Smooth muscle cell (in vitro differentiated cells): Measurements from ENCODE around the gene PELO. TPM values are rescaled to one million over a fixed set of nuclear protein-coding genes. Genes with fewer than 3 reads are reported as not detected.

Source experiments
- DNase-seq: peaks from one replicate; lab custom pipeline; 2025; ENCODE audit not compliant: unreplicated experiment; lab: John Stamatoyannopoulos, UW
- H2AFZ ChIP-seq: fragments of 200-600 bp; sonication (generic); 2 replicates; pipeline ENCODE4 v1.6.0; 2016; ENCODE audit warnings: antibody characterized with exemption, low read depth, mild to moderate bottlenecking
- H3F3A ChIP-seq: fragments of 200-600 bp; sonication (generic); 2 replicates; pipeline ENCODE4 v1.6.0; 2017; ENCODE audit warnings: antibody characterized with exemption, low read depth
- H3K27ac ChIP-seq: fragments of 200-600 bp; sonication (generic); 2 replicates; pipeline ENCODE4 v1.5.1; 2016; ENCODE audit warnings: low read depth, mild to moderate bottlenecking
- H3K27me3 ChIP-seq: fragments of 200-600 bp; sonication (generic); 2 replicates; pipeline ENCODE4 v1.6.1; 2016; ENCODE audit warnings: low read depth, mild to moderate bottlenecking
- H3K36me3 ChIP-seq: fragments of 200-600 bp; sonication (generic); 2 replicates; pipeline ENCODE4 v1.5.1; 2016; ENCODE audit warnings: low read depth
- H3K4me1 ChIP-seq: fragments of 200-600 bp; sonication (generic); 2 replicates; pipeline ENCODE4 v1.5.1; 2016; ENCODE audit warnings: low read depth
- H3K4me2 ChIP-seq: fragments of 200-600 bp; sonication (generic); 2 replicates; pipeline ENCODE4 v1.6.0; 2016; ENCODE audit warnings: mild to moderate bottlenecking
- H3K4me3 ChIP-seq: fragments of 200-600 bp; sonication (generic); 2 replicates; pipeline ENCODE4 v1.5.1; 2016; ENCODE audit warnings: mild to moderate bottlenecking
- H3K79me2 ChIP-seq: fragments of 200-600 bp; sonication (generic); 2 replicates; pipeline ENCODE4 v1.6.0; 2016; ENCODE audit warnings: low read depth, mild to moderate bottlenecking
- H3K9ac ChIP-seq: fragments of 200-600 bp; sonication (generic); 2 replicates; pipeline ENCODE4 v1.6.0; 2016; ENCODE audit warnings: low read depth
- H3K9me3 ChIP-seq: fragments of 200-600 bp; sonication (generic); replicated peaks from 2 replicates; pipeline ENCODE4 v1.5.1; 2016; ENCODE audit warnings: low read depth
- H4K20me1 ChIP-seq: fragments of 200-600 bp; sonication (generic); 2 replicates; pipeline ENCODE4 v1.6.0; 2016; ENCODE audit warnings: low read depth
- WGBS: methylation state at CpG from one replicate; pipeline ENCODE4 v1.1.7; 2016; ENCODE audit warnings: low lambda C conversion rate; 5-methylcytosine and 5-hydroxymethylcytosine counted together
- polyA plus RNA-seq: library from polyadenylated mRNA; unstranded; fragments of >200 nt; fragmentation: Nextera tagmentation; extraction: Ambion mirVana; gene quantifications from 2 replicates; pipeline ENCODE4 v1.2.1, GENCODE V29; 2016
- total RNA-seq: library from RNA; depleted of rRNA; stranded (reverse); fragments of >200 nt; gene quantifications from 2 replicates; pipeline ENCODE4 v1.2.3, GENCODE V29; 2014
- TF ChIP-seq, protein P1 (sequence below): fragments of 200-600 bp; sonication (generic); IDR thresholded peaks from 2 replicates; pipeline ENCODE4 v1.5.1; 2017; ENCODE audit warnings: borderline replicate concordance, mild to moderate bottlenecking, antibody characterized with exemption; ENCODE audit not compliant: insufficient read depth, poor library complexity, severe bottlenecking

The PELO gene
- total and polyA plus RNA-seq, 2 experiments from 2014 or later, result 37.0 to 88.2 TPM

DNA sequence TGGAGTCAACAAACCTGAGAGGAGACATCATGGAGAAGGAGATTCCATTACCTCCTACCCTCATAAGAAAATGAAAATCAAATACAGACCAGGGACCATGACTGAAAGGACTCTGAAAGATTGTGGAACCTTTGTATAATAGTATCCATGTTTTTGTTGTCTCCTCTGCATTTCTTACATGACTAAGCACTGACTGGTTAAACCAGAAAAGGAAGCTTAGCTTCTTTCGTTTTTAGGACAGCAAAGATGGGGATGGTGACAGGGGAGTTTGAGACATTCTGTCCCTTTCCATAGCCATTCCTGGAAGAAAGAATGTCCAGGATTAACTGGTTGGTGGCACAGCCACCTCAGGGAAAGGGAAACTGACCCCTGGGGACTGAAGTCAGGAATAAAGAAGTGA is 22.2 kb downstream of the PELO start:
- Histone ChIP-seq H3F3A (peaks cover 15% of the 10 kb centered on the region), H2AFZ (no peak overlapping the region), H4K20me1 (peaks cover 39% of the 10 kb centered on the region), H3K4me2 (peak overlapping the region; percentile 65), H3K4me3 (no peak overlapping the region), H3K27ac (peak overlapping the region; percentile 94), H3K36me3 (no peaks in the 10 kb centered on the region), H3K4me1 (peaks cover 23% of the 10 kb centered on the region), H3K79me2 (peaks cover 86% of the 10 kb centered on the region), H3K9ac (peak overlapping the region; percentile 29), H3K27me3 (no peaks in the 10 kb centered on the region), H3K9me3 (no peaks in the 10 kb centered on the region)
- TF ChIP-seq, protein P1, sequence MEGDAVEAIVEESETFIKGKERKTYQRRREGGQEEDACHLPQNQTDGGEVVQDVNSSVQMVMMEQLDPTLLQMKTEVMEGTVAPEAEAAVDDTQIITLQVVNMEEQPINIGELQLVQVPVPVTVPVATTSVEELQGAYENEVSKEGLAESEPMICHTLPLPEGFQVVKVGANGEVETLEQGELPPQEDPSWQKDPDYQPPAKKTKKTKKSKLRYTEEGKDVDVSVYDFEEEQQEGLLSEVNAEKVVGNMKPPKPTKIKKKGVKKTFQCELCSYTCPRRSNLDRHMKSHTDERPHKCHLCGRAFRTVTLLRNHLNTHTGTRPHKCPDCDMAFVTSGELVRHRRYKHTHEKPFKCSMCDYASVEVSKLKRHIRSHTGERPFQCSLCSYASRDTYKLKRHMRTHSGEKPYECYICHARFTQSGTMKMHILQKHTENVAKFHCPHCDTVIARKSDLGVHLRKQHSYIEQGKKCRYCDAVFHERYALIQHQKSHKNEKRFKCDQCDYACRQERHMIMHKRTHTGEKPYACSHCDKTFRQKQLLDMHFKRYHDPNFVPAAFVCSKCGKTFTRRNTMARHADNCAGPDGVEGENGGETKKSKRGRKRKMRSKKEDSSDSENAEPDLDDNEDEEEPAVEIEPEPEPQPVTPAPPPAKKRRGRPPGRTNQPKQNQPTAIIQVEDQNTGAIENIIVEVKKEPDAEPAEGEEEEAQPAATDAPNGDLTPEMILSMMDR, result no peak
- WGBS, result 3% methylated on average over 1 of the region's 1 CpG
- no peak for DNase-seq

DNA sequence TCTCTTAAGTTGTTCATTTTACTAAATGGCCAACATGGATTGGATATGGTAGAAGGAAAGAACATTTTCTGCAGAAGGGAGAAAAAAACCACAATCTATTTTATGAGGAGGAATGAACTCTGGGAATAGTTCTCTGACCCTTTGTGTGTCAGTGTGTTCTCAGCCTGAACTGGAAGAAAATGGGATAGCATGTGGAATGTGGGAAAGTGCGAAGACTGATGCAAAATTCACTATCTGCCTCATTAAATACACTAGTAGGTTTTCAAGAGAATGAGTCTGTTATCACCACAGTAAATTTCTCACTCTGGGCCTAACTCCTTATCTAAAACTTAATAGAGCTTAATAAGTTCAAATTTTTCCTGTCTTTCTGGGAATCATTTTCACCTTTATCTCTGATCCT is 22.7 kb downstream of the PELO start:
- 0% methylated on average over 1 of the region's 1 CpG for WGBS
- no peak overlapping the region for H2AFZ ChIP-seq
- H3K79me2 ChIP-seq, result peaks cover 86% of the 10 kb centered on the region
- peak overlapping the region; percentile 65 for H3K4me2 ChIP-seq
- H3K36me3 ChIP-seq, result no peaks in the 10 kb centered on the region
- H3K9me3 ChIP-seq, result no peaks in the 10 kb centered on the region
- no peak overlapping the region for H3K4me3 ChIP-seq
- DNase-seq, result no peak
- peaks cover 15% of the 10 kb centered on the region for H3F3A ChIP-seq
- H3K9ac ChIP-seq, result peak overlapping the region; percentile 29
- H3K4me1 ChIP-seq, result peaks cover 19% of the 10 kb centered on the region
- peaks cover 34% of the 10 kb centered on the region for H4K20me1 ChIP-seq
- H3K27me3 ChIP-seq, result no peaks in the 10 kb centered on the region
- peak overlapping the region; percentile 94 for H3K27ac ChIP-seq
- TF ChIP-seq, protein P1, result no peak

- Histone ChIP-seq H3K4me3 (no peak overlapping the region), H2AFZ (no peak overlapping the region), H3K36me3 (no peaks in the 10 kb centered on the region), H3F3A (peaks cover 15% of the 10 kb centered on the region), H3K79me2 (peaks cover 86% of the 10 kb centered on the region), H3K27me3 (no peaks in the 10 kb centered on the region), H3K4me2 (peak overlapping the region; percentile 20), H3K4me1 (peaks cover 19% of the 10 kb centered on the region), H3K9ac (no peak overlapping the region), H3K27ac (peak overlapping the region; percentile 94), H3K9me3 (no peaks in the 10 kb centered on the region), H4K20me1 (peaks cover 26% of the 10 kb centered on the region)
- no peak for DNase-seq
- 54% methylated on average over 3 of the region's 3 CpGs for WGBS
- TF ChIP-seq, protein P1, result no peak
Measured at GRCh38 chr5:52811067-52811749, 23.5 kb downstream of the PELO start.
